PC-9 (cell line): ENCODE results near the gene WRNIP1. TPM values are rescaled to one million over a fixed set of nuclear protein-coding genes. Genes with fewer than 3 reads are reported as not detected.

ENCODE experiments used
- BruUV-seq: library from RNA; stranded (reverse); fragments of 400-500 nt; replicated peaks from 2 replicates; lab custom pipeline; 2021; lab: Mats Ljungman, UMichigan
- CTCF ChIA-PET: fragments of 300-600 bp; sonication (Branson Sonifier 250); formaldehyde crosslinking; loops from one replicate; lab custom pipeline; 2022; ENCODE audit warnings: antibody characterized with exemption; lab: Charles Lee
- POLR2A ChIA-PET: fragments of 300-600 bp; sonication (Branson Sonifier 250); formaldehyde crosslinking; loops from one replicate; lab custom pipeline; 2022; ENCODE audit warnings: antibody characterized with exemption; ENCODE audit not compliant: unreplicated experiment; lab: Charles Lee
- DNase-seq, 2 experiments: peaks; one replicate each; pipeline versions ENCODE4 v3.0.0 to v3.0.0-alpha.2; 2015 to 2022; ENCODE audit warnings: mixed read lengths in 1 of 2
- H2AFZ ChIP-seq: fragments of 200-600 bp; sonication (generic); 2 replicates; pipeline ENCODE4 v1.8.1; 2017; ENCODE audit warnings: antibody characterized with exemption
- H3F3A ChIP-seq: fragments of 200-600 bp; sonication (generic); 2 replicates; pipeline ENCODE4 v1.8.1; 2017; ENCODE audit warnings: antibody characterized with exemption, mild to moderate bottlenecking, low read depth; ENCODE audit not compliant: insufficient read depth
- H3K27ac ChIP-seq: fragments of 200-600 bp; sonication (generic); 2 replicates; pipeline ENCODE4 v1.6.1; 2016; ENCODE audit warnings: mixed run types
- H3K27me3 ChIP-seq: fragments of 200-600 bp; sonication (generic); 2 replicates; pipeline ENCODE4 v1.6.1; 2016; ENCODE audit warnings: low read depth, mixed run types; ENCODE audit not compliant: insufficient read depth
- H3K36me3 ChIP-seq: fragments of 200-600 bp; sonication (generic); 2 replicates; pipeline ENCODE4 v1.6.1; 2016; ENCODE audit warnings: low read depth, mixed run types
- H3K4me1 ChIP-seq: fragments of 200-600 bp; sonication (generic); replicated peaks from 2 replicates; pipeline ENCODE4 v1.6.1; 2016; ENCODE audit warnings: mixed run types; ENCODE audit not compliant: insufficient read depth
- H3K4me2 ChIP-seq: fragments of 200-600 bp; sonication (generic); 2 replicates; pipeline ENCODE4 v1.6.1; 2017; ENCODE audit warnings: mixed run types
- H3K4me3 ChIP-seq: fragments of 200-600 bp; sonication (generic); 2 replicates; pipeline ENCODE4 v1.6.1; 2016; ENCODE audit warnings: mixed run types
- H3K79me2 ChIP-seq: fragments of 200-600 bp; sonication (generic); 2 replicates; pipeline ENCODE4 v1.6.1; 2017; ENCODE audit warnings: low read depth, mixed run types
- H3K9me2 ChIP-seq: fragments of 200-600 bp; sonication (generic); 2 replicates; pipeline ENCODE4 v1.8.1; 2017; ENCODE audit warnings: mild to moderate bottlenecking; ENCODE audit not compliant: insufficient read depth
- H3K9me3 ChIP-seq: fragments of 200-600 bp; sonication (generic); 2 replicates; pipeline ENCODE4 v1.8.1; 2016; ENCODE audit warnings: low read depth; ENCODE audit not compliant: insufficient read depth
- H4K20me1 ChIP-seq: fragments of 200-600 bp; sonication (generic); 2 replicates; pipeline ENCODE4 v1.8.1; 2017; ENCODE audit not compliant: insufficient read depth
- CTCF ChIP-seq: fragments of 200-600 bp; sonication (generic); conservative IDR thresholded peaks from 2 replicates; pipeline ENCODE4 v1.6.1; 2017; ENCODE audit warnings: mixed run types, antibody characterized with exemption, mild to moderate bottlenecking, moderate library complexity
- EZH2 ChIP-seq: fragments of 200-600 bp; sonication (generic); IDR thresholded peaks from 2 replicates; pipeline ENCODE4 v1.8.0; 2017; ENCODE audit warnings: antibody characterized with exemption, low read depth
- intact Hi-C: fragments of 100-400 bp; cut with micrococcal nuclease; formaldehyde crosslinking; loops from one replicate; pipeline ENCODE4 v1.10.0; 2022; ENCODE audit not compliant: unreplicated experiment
- total RNA-seq: library from RNA; stranded (reverse); gene quantifications from 2 replicates; pipeline ENCODE4 v1.2.3, GENCODE V29; 2021

The WRNIP1 gene
- total RNA-seq, 1 experiment from 2014 or later = 61.4 TPM

GRCh38 chr6:2810092-2810671 is 45.0 kb downstream of the WRNIP1 start:
- H3K27ac ChIP-seq = peak overlapping the region; percentile 99
- H3K27me3 ChIP-seq = no peaks in the 10 kb centered on the region
- H3K79me2 ChIP-seq = peaks cover 6% of the 10 kb centered on the region; the same call in 1 of the 2 replicates
- H2AFZ ChIP-seq = no peak overlapping the region
- H3K9me2 ChIP-seq = no peaks in the 10 kb centered on the region
- no TSS peak for BruUV-seq
- H3K4me2 ChIP-seq = peak overlapping the region; percentile 76
- TF ChIP-seq EZH2 (no peak), CTCF (no peak)
- peak; percentile 82 to 99 for DNase-seq
- CTCF ChIA-PET = interaction anchor here (0.6 kb wide), 1 partner anchor 425 kb away, joined by 6 read pairs; no protein-coding TSS in a partner anchor
- H4K20me1 ChIP-seq = no peaks in the 10 kb centered on the region
- H3K36me3 ChIP-seq = no peaks in the 10 kb centered on the region
- H3K9me3 ChIP-seq = no peaks in the 10 kb centered on the region
- H3K4me1 ChIP-seq = peaks cover 37% of the 10 kb centered on the region
- POLR2A ChIA-PET = interaction anchor here (0.9 kb wide), 1 partner anchor 37 kb away, joined by 6 read pairs; no protein-coding TSS in a partner anchor
- peak overlapping the region; percentile 19; the same call in 1 of the 2 replicates for H3K4me3 ChIP-seq
- H3F3A ChIP-seq = peaks cover 28% of the 10 kb centered on the region
- intact Hi-C loops = loop anchor here (1.0 to 2.0 kb wide), 3 partner anchors 8 to 67 kb away; partner anchors contain the start of gene SERPINB1

- no peak overlapping the region for H2AFZ ChIP-seq
- H3F3A ChIP-seq = peaks cover 43% of the 10 kb centered on the region
- no peak overlapping the region for H3K27ac ChIP-seq
- POLR2A ChIA-PET = interaction anchor here (0.6 to 0.8 kb wide), 2 partner anchors 9 to 11 kb away, joined by 3 to 6 read pairs; no protein-coding TSS in a partner anchor
- no peak overlapping the region for H3K4me2 ChIP-seq
- TF ChIP-seq EZH2 (no peak), CTCF (no peak)
- H3K9me3 ChIP-seq = peaks cover 16% of the 10 kb centered on the region
- no peaks in the 10 kb centered on the region; the same call in 1 of the 2 replicates for H3K36me3 ChIP-seq
- BruUV-seq = no TSS peak
- CTCF ChIA-PET = no interaction called here
- H3K27me3 ChIP-seq = no peaks in the 10 kb centered on the region
- no peaks in the 10 kb centered on the region for H4K20me1 ChIP-seq
- no peak overlapping the region for H3K4me3 ChIP-seq
- no peak for DNase-seq
- intact Hi-C loops = no loop called here
- peaks cover 50% of the 10 kb centered on the region for H3K4me1 ChIP-seq
- peaks cover 10% of the 10 kb centered on the region for H3K79me2 ChIP-seq
- H3K9me2 ChIP-seq = no peaks in the 10 kb centered on the region
These were observed 47.5 kb downstream of the WRNIP1 start for GRCh38 chr6:2812695-2813094.

GRCh38 chr6:2816158-2816557 is 51.0 kb downstream of the WRNIP1 start:
- peaks cover 16% of the 10 kb centered on the region for H3K9me3 ChIP-seq
- peaks cover 17% of the 10 kb centered on the region for H3K79me2 ChIP-seq
- ChIA-PET POLR2A (no interaction called here), CTCF (no interaction called here)
- H3K27ac ChIP-seq = no peak overlapping the region
- no peaks in the 10 kb centered on the region for H4K20me1 ChIP-seq
- TF ChIP-seq EZH2 (no peak), CTCF (no peak)
- peaks cover 42% of the 10 kb centered on the region for H3F3A ChIP-seq
- H2AFZ ChIP-seq = no peak overlapping the region
- H3K27me3 ChIP-seq = no peaks in the 10 kb centered on the region
- H3K4me3 ChIP-seq = no peak overlapping the region
- no peak for DNase-seq
- intact Hi-C loops = no loop called here
- H3K4me2 ChIP-seq = no peak overlapping the region
- no peaks in the 10 kb centered on the region; the same call in 1 of the 2 replicates for H3K36me3 ChIP-seq
- BruUV-seq = no TSS peak
- no peaks in the 10 kb centered on the region for H3K9me2 ChIP-seq
- peaks cover 44% of the 10 kb centered on the region for H3K4me1 ChIP-seq
